Naive thymus-derived CD4-positive, alpha-beta T cell (primary cell): ENCODE measurements around the gene RGS19. TPM values are rescaled to one million over a fixed set of nuclear protein-coding genes. Genes with fewer than 3 reads are reported as not detected.

Experiments used
- ATAC-seq: fragments of 150-1000 bp; cut with Tn5 transposase; 2 replicates; pipeline ENCODE4 v1.10.0; 2021; ENCODE audit warnings: mild to moderate bottlenecking, moderate library complexity
- CTCF ChIA-PET: fragments of 350-600 bp; sonication (Branson Sonifier 250); formaldehyde crosslinking; loops from one replicate; lab custom pipeline; 2021; ENCODE audit warnings: antibody characterized with exemption; lab: Charles Lee
- POLR2A ChIA-PET: fragments of 350-600 bp; sonication (Branson Sonifier 250); formaldehyde crosslinking; loops from one replicate; lab custom pipeline; 2021; ENCODE audit warnings: antibody characterized with exemption, inconsistent platforms; lab: Charles Lee
- DNase-seq, 9 donors: peaks; one replicate each; pipeline versions ENCODE4 v3.0.0 to v3.0.0-alpha.2; 2020 to 2022; ENCODE audit warnings: mixed read lengths in 1 of 9
- H3K27ac ChIP-seq: one replicate; pipeline ENCODE4 v1.7.0; 2013; ENCODE audit warnings: mild to moderate bottlenecking, low read depth, low read length, moderate library complexity
- H3K27me3 ChIP-seq, 2 donors: one replicate each; pipeline ENCODE4 v1.7.0; 2013; ENCODE audit warnings: low read length in 2 of 2, mild to moderate bottlenecking in 2 of 2, moderate library complexity in 2 of 2; ENCODE audit not compliant: control insufficient read depth in 2 of 2, insufficient read depth in 2 of 2
- H3K36me3 ChIP-seq, 3 experiments: 1 replicate in 2 of 3; 2 replicates in 1 of 3; pipeline ENCODE4 v1.7.0; 2013; ENCODE audit warnings: low read length in 3 of 3, mild to moderate bottlenecking in 3 of 3, moderate library complexity in 1 of 3; ENCODE audit not compliant: insufficient read depth in 3 of 3, control insufficient read depth in 2 of 3
- H3K4me1 ChIP-seq, 2 donors: one replicate each; pipeline ENCODE4 v1.7.0; 2013; ENCODE audit warnings: low read length in 2 of 2, mild to moderate bottlenecking in 2 of 2, moderate library complexity in 1 of 2; ENCODE audit not compliant: control insufficient read depth in 2 of 2, insufficient read depth in 2 of 2
- H3K4me3 ChIP-seq: 2 replicates; pipeline ENCODE4 v1.7.0; 2013; ENCODE audit warnings: mild to moderate bottlenecking, low read length
- H3K9me3 ChIP-seq, 3 experiments: 1 replicate in 2 of 3; 2 replicates in 1 of 3; pipeline ENCODE4 v1.7.0; 2013; ENCODE audit warnings: low read length in 3 of 3; ENCODE audit not compliant: control insufficient read depth in 2 of 3
- H3K27ac Mint-ChIP-seq, 9 donors: one replicate each; pipeline ENCODE4 v1.8.0; 2020 to 2022; ENCODE audit warnings: mixed read lengths in 9 of 9, mild to moderate bottlenecking in 8 of 9, moderate library complexity in 5 of 9, inconsistent platforms in 2 of 9
- H3K27me3 Mint-ChIP-seq, 5 donors: one replicate each; pipeline ENCODE4 v1.8.0; 2021 to 2022; ENCODE audit warnings: mixed read lengths in 5 of 5, mild to moderate bottlenecking in 1 of 5
- H3K36me3 Mint-ChIP-seq, 5 donors: one replicate each; pipeline ENCODE4 v1.8.0; 2020 to 2022; ENCODE audit warnings: mixed read lengths in 5 of 5, mild to moderate bottlenecking in 3 of 5, inconsistent platforms in 1 of 5
- H3K4me1 Mint-ChIP-seq, 7 donors: one replicate each; pipeline ENCODE4 v1.8.0; 2020 to 2022; ENCODE audit warnings: mixed read lengths in 7 of 7, mild to moderate bottlenecking in 3 of 7, inconsistent platforms in 1 of 7
- H3K4me3 Mint-ChIP-seq, 10 donors: one replicate each; pipeline ENCODE4 v1.8.0; 2020 to 2022; ENCODE audit warnings: mild to moderate bottlenecking in 10 of 10, mixed read lengths in 10 of 10, moderate library complexity in 6 of 10, inconsistent platforms in 2 of 10
- H3K9me3 Mint-ChIP-seq, 11 donors: one replicate each; pipeline ENCODE4 v1.8.0; 2020 to 2022; ENCODE audit warnings: mixed read lengths in 11 of 11, mild to moderate bottlenecking in 4 of 11, inconsistent platforms in 1 of 11, moderate library complexity in 1 of 11
- intact Hi-C, 2 donors: fragments of 100-400 bp; cut with micrococcal nuclease; formaldehyde crosslinking; loops; one replicate each; pipeline ENCODE4 v1.15.1; 2023
- polyA plus RNA-seq, 2 donors: library from polyadenylated mRNA; unstranded; fragments of 300-500 nt; fragmentation: Illumina TruSeq; gene quantifications; one replicate each; pipeline ENCODE4 v1.2.3, GENCODE V29; 2021
- total RNA-seq, 6 experiments: library from RNA in 5 of 6; stranded (reverse) in 5 of 6; gene quantifications; 1 replicate in 5 of 6; 2 replicates in 1 of 6; pipeline ENCODE4 v1.2.3 and lab custom pipeline; 2021 to 2026

Gene RGS19
- total and polyA plus RNA-seq, 7 experiments from 2014 or later, result 21.8 to 93.4 (median 55.2) TPM

DNA sequence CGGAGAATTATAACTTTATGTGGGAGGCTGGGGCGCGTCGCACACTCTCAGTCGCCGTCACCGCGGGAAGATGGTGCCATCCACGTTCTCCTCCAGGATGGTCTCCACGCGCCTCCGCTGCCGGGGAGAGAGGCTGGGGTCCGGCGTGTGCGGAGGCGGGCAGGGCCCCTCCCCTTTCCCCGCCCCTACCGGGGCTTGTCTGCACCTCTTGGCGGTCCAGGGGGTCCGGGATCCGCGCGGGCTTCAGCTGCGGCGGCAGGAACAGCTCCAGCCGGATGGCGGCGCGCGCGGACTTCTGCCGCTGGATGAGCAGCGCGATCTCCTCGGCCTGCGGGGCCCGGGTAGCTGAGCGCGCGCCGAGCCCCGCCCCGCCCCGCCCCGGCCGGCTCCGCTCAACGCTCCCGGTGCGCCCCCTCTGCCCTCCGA is 4.1 kb upstream of the RGS19 start:
- ChIA-PET POLR2A (interaction anchor here (0.7 to 2.5 kb wide), 3 partner anchors 12 to 37 kb away, joined by 3 to 11 read pairs (median 9); no protein-coding TSS in a partner anchor), CTCF (interaction anchor here (1.1 to 3.0 kb wide), 5 partner anchors 33 to 586 kb away, joined by 3 to 55 read pairs (median 3); partner anchors contain the start of gene PRPF6)
- DNase-seq, result peak in 8 of 9 donors; percentile 45 to 79 (median 55)
- Histone ChIP-seq H3K9me3 (peaks cover 0 to 8% (median 0%) of the 10 kb centered on the region in 3 experiments), H3K4me1 (peaks cover 9 to 23% of the 10 kb centered on the region in 2 donors), H3K27ac (no peak overlapping the region), H3K4me3 (peak overlapping the region; percentile 47), H3K27me3 (no peaks in the 10 kb centered on the region), H3K36me3 (peaks cover 0 to 5% (median 0%) of the 10 kb centered on the region in 3 experiments)
- peaks cover 22 to 38% (median 32%) of the 10 kb centered on the region in 7 donors for H3K4me1 Mint-ChIP-seq
- peaks cover 0 to 5% (median 0%) of the 10 kb centered on the region in 5 donors for H3K36me3 Mint-ChIP-seq
- intact Hi-C loops, result loop anchor here (1.0 to 5.0 kb wide), 4 partner anchors 19 to 174 kb away; partner anchors contain the start of gene PCMTD2 (in 1 of the 2)
- H3K27me3 Mint-ChIP-seq, result peaks cover 0 to 41% (median 0%) of the 10 kb centered on the region in 5 donors
- peak; percentile 51 for ATAC-seq
- H3K4me3 Mint-ChIP-seq, result peak overlapping the region; percentile 66 to 81 (median 76)
- peak overlapping the region in 3 of 9 donors; percentile 17 to 48 (median 22) for H3K27ac Mint-ChIP-seq
- peaks cover 0 to 19% (median 5%) of the 10 kb centered on the region in 11 donors for H3K9me3 Mint-ChIP-seq

DNA sequence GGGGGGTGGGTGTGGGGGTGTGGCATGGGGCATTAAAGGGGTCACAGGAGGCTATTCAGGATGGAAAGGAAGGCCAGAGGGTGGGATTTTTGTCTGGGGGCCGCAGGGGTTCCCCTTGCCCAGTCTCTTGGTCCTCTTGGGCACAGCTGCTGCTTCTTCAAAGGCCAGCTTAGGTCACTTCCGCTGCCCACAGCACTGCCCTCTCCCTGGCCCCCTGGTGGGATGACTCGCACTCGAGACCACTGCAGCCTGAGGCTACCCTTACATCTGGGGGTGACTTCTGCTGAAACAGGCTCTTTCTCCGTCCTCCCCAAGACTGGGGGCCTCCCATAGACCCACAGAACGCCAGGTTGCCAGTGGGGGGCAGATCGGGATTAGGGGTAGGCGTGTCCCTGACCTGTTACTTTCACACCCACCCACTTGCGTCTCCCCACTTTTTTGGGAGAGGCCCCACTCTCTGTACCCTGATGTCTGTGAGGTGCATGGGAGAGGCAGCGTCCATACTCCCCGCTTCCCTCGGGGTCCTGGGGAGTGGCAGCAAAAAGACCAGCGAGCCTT is 3.6 kb upstream of the RGS19 start:
- Histone ChIP-seq H3K27ac (no peak overlapping the region), H3K4me1 (peaks cover 9 to 23% of the 10 kb centered on the region in 2 donors), H3K36me3 (peaks cover 0 to 5% (median 0%) of the 10 kb centered on the region in 3 experiments), H3K27me3 (no peaks in the 10 kb centered on the region), H3K9me3 (peaks cover 0 to 5% (median 0%) of the 10 kb centered on the region in 3 experiments), H3K4me3 (peak overlapping the region; percentile 47)
- peaks cover 0 to 14% (median 3%) of the 10 kb centered on the region in 11 donors for H3K9me3 Mint-ChIP-seq
- H3K27ac Mint-ChIP-seq, result peak overlapping the region in 3 of 9 donors; percentile 17 to 48 (median 22)
- H3K4me1 Mint-ChIP-seq, result peaks cover 22 to 40% (median 33%) of the 10 kb centered on the region in 7 donors
- CTCF ChIA-PET, result interaction anchor here (1.1 to 3.0 kb wide), 3 partner anchors 37 to 586 kb away, joined by 3 to 55 read pairs (median 4); partner anchors contain the start of gene PRPF6
- no peak for ATAC-seq
- peaks cover 0 to 39% (median 0%) of the 10 kb centered on the region in 5 donors for H3K27me3 Mint-ChIP-seq
- intact Hi-C loops, result loop anchor here (1.0 to 5.0 kb wide), 4 partner anchors 20 to 174 kb away; partner anchors contain the start of gene PCMTD2 (in 1 of the 2)
- DNase-seq, result no peak
- H3K4me3 Mint-ChIP-seq, result peak overlapping the region; percentile 66 to 81 (median 76)
- POLR2A ChIA-PET, result interaction anchor here (2.5 kb wide), 1 partner anchor 37 kb away, joined by 11 read pairs; no protein-coding TSS in a partner anchor
- H3K36me3 Mint-ChIP-seq, result peaks cover 0 to 4% (median 0%) of the 10 kb centered on the region in 5 donors

DNA sequence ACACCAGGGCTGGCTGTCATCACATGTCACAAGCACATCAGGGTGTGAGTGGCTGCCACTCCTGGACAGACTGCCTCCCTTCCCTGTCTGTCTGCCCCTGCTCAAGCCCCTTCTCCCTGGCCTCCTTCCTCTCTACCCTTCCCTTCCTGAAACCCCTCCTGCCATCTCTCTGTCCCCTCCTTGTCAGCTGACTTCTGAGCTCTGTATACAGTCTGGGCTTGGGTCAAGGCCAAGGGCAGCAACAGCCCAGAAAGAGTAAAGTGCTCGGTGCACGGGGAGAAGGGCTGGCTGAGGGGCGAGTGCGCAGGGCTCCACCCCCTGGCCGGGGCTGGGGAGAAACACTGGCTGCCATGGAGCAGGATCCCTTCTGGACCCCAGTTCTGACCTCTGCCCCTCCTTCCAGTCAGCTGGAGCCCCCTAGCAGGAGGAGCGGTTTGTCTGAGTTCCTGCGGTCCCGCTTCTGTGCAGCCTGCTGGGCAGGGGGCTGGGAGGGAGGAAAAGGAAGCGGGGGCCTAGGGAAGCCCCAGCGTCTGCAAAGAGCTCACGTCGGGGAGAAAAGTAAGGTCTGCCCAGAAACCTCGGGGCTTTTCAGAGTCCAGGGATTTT is 2.9 kb upstream of the RGS19 start:
- Histone ChIP-seq H3K9me3 (no peaks in the 10 kb centered on the region), H3K27ac (peak overlapping the region; percentile 35), H3K27me3 (no peaks in the 10 kb centered on the region), H3K4me3 (no peak overlapping the region), H3K4me1 (peaks cover 11 to 23% of the 10 kb centered on the region in 2 donors), H3K36me3 (peaks cover 0 to 5% (median 0%) of the 10 kb centered on the region in 3 experiments)
- POLR2A ChIA-PET, result interaction anchor here (2.5 kb wide), 1 partner anchor 38 kb away, joined by 11 read pairs; no protein-coding TSS in a partner anchor
- H3K36me3 Mint-ChIP-seq, result peaks cover 0 to 8% (median 0%) of the 10 kb centered on the region in 5 donors
- H3K27me3 Mint-ChIP-seq, result peaks cover 0 to 39% (median 0%) of the 10 kb centered on the region in 5 donors
- peaks cover 0 to 9% (median 0%) of the 10 kb centered on the region in 11 donors for H3K9me3 Mint-ChIP-seq
- peak overlapping the region; percentile 53 to 83 (median 68) for H3K4me3 Mint-ChIP-seq
- no peak for ATAC-seq
- intact Hi-C loops, result loop anchor here in 1 of 2 donors (2.0 to 5.0 kb wide), 2 partner anchors 21 to 175 kb away; partner anchors contain the start of gene PCMTD2
- DNase-seq, result no peak
- CTCF ChIA-PET, result interaction anchor here (1.7 to 3.0 kb wide), 2 partner anchors 38 to 102 kb away, joined by 4 to 55 read pairs; partner anchors contain the start of gene PRPF6
- H3K27ac Mint-ChIP-seq, result peak overlapping the region in 8 of 9 donors; percentile 11 to 79 (median 50)
- peaks cover 22 to 45% (median 36%) of the 10 kb centered on the region in 7 donors for H3K4me1 Mint-ChIP-seq

DNA sequence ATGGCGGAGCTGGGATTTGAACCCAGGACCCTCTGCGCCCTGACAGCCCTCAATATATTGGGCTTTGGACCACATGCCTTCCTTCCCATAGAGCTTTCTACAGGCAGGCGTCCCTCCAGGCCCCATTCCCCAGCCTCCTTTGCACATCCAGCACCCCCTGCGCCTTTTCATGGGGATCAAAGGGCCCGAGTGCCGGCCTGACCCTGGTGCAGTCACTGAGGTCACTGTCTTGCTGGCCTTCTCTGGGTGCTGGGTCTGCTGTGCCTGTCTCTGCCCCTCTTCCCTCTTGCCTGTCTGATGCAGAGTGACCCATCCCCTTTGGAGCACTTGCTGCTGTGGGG is 2.3 kb upstream of the RGS19 start:
- POLR2A ChIA-PET, result interaction anchor here (0.6 to 4.0 kb wide), 3 partner anchors 18 to 447 kb away, joined by 3 to 26 read pairs (median 3); no protein-coding TSS in a partner anchor
- peaks cover 22 to 49% (median 39%) of the 10 kb centered on the region in 7 donors for H3K4me1 Mint-ChIP-seq
- no peak for ATAC-seq
- Histone ChIP-seq H3K27ac (peak overlapping the region; percentile 35), H3K27me3 (no peaks in the 10 kb centered on the region), H3K9me3 (no peaks in the 10 kb centered on the region), H3K4me1 (peaks cover 18 to 29% of the 10 kb centered on the region in 2 donors), H3K36me3 (peaks cover 0 to 5% (median 0%) of the 10 kb centered on the region in 3 experiments), H3K4me3 (no peak overlapping the region)
- H3K27ac Mint-ChIP-seq, result peak overlapping the region; percentile 11 to 85 (median 55)
- H3K9me3 Mint-ChIP-seq, result peaks cover 0 to 7% (median 0%) of the 10 kb centered on the region in 11 donors
- CTCF ChIA-PET, result interaction anchor here (1.7 kb wide), 1 partner anchor 39 kb away, joined by 8 read pairs; no protein-coding TSS in a partner anchor
- peaks cover 0 to 9% (median 0%) of the 10 kb centered on the region in 5 donors for H3K36me3 Mint-ChIP-seq
- H3K27me3 Mint-ChIP-seq, result peaks cover 0 to 37% (median 0%) of the 10 kb centered on the region in 5 donors
- no peak for DNase-seq
- intact Hi-C loops, result loop anchor here in 1 of 2 donors (5.0 kb wide), 1 partner anchor 176 kb away; the partner anchor contains the start of gene PCMTD2
- peak overlapping the region in 9 of 10 donors; percentile 30 to 84 (median 66) for H3K4me3 Mint-ChIP-seq

DNA sequence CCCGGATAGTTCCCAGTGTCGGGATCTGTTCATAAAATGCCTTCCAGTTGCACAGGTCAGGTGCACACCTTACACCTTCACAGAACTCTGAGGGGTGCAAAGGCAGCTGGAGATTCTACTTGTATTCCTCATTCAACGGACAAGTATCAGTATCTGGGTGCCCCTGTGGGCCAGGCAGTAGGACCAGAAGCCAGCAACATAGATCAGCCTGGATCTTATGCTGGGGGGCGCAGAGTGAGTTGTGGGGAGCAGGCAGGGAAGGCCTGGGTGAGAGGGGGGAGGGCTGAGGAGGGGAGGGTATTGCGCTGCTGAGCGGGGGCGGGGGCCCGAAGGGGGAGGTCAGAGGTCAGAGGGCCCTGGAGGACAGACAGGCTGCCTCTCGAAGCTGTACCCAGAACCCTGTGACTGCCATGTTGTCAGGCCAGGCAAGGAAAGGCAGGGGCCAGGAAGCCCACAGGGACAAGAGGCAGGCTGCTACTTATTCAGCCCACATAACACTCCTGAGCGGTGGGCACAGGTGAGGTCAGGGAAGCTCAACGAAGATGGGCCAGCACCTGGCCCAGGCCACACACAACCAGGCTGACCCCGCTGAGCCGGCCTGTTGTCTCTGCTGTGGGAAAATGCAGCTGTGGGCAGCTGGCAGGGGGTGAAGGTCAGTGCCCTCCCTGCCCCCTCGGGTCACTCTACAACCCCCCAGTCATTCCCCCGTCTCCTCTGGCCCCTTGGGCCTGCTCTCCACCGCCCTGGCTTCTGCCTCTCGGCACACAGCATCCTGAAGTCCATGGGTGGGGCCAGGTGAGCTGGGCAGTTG is 1.7 kb upstream of the RGS19 start:
- Histone ChIP-seq H3K4me1 (peaks cover 22 to 35% of the 10 kb centered on the region in 2 donors), H3K36me3 (peaks cover 0 to 11% (median 0%) of the 10 kb centered on the region in 3 experiments), H3K27ac (peak overlapping the region; percentile 71), H3K4me3 (no peak overlapping the region), H3K27me3 (no peaks in the 10 kb centered on the region), H3K9me3 (no peaks in the 10 kb centered on the region)
- H3K36me3 Mint-ChIP-seq, result peaks cover 0 to 9% (median 0%) of the 10 kb centered on the region in 5 donors
- ATAC-seq (no peak), DNase-seq (no peak)
- H3K4me3 Mint-ChIP-seq, result peak overlapping the region; percentile 75 to 90 (median 82)
- peak overlapping the region in 8 of 9 donors; percentile 72 to 94 (median 82) for H3K27ac Mint-ChIP-seq
- POLR2A ChIA-PET, result interaction anchor here (0.6 to 4.0 kb wide), 3 partner anchors 19 to 447 kb away, joined by 3 to 26 read pairs (median 3); no protein-coding TSS in a partner anchor
- H3K27me3 Mint-ChIP-seq, result peaks cover 0 to 32% (median 0%) of the 10 kb centered on the region in 5 donors
- peaks cover 0 to 5% (median 0%) of the 10 kb centered on the region in 11 donors for H3K9me3 Mint-ChIP-seq
- peaks cover 22 to 51% (median 39%) of the 10 kb centered on the region in 7 donors for H3K4me1 Mint-ChIP-seq
- intact Hi-C loops, result loop anchor here in 1 of 2 donors (5.0 kb wide), 1 partner anchor 176 kb away; the partner anchor contains the start of gene PCMTD2
- CTCF ChIA-PET, result interaction anchor here (0.9 to 1.7 kb wide), 3 partner anchors 39 to 108 kb away, joined by 3 to 8 read pairs (median 3); no protein-coding TSS in a partner anchor
